ENCODE results near the gene ZFYVE9. TPM values are rescaled to one million over a fixed set of nuclear protein-coding genes. Genes with fewer than 3 reads are reported as not detected.

The ZFYVE9 gene
- total RNA-seq (2021; ENCODE audit: unreplicated experiment): 14.2 TPM
- polyA plus RNA-seq (2012): 6.7 and 8.9 TPM in 2 replicates
- Bru-seq, nascent RNA: percentile 72 among the genes with signal in this experiment
- BruChase-seq, experiment 1, labeled RNA remaining after a 6-hour chase: percentile 65 among the genes with signal in this experiment
- BruChase-seq, experiment 2, labeled RNA remaining after a 2-hour chase: percentile 62 among the genes with signal in this experiment
- long read RNA-seq, full-length matches to known transcripts: 2 of 10 reads
- long read RNA-seq, partial matches to known transcripts: 6 of 10 reads
- long read RNA-seq, other reads (novel, unspliced or antisense): 2 of 10 reads

- Histone ChIP-seq H2AFZ (ENCODE audit: low read depth, low read length, poor library complexity, severe bottlenecking) (peak within 1 kb of the TSS; percentile 79), H4K20me1 (ENCODE audit: insufficient read depth) (no peaks in the 10 kb centered on the region), H3K27me3 (ENCODE audit: insufficient read depth, low read length) (no peaks in the 10 kb centered on the region), H3K9me2 (ENCODE audit: insufficient read depth) (no peaks in the 10 kb centered on the region), H3K36me3 (ENCODE audit: control insufficient read depth in 1 of 2, insufficient read depth in 2 of 2, low read length in 2 of 2) (no peaks in the 10 kb centered on the region), H3K4me1 (ENCODE audit: control insufficient read depth in 1 of 2, insufficient read depth in 2 of 2, low read length in 2 of 2) (peaks cover 10 to 30% of the 10 kb centered on the region in 2 experiments; a peak in 3 of 4 replicates), H3K9ac (ENCODE audit: low read length) (peak within 1 kb of the TSS; percentile 87), H3K4me2 (ENCODE audit: low read length) (peak within 1 kb of the TSS; percentile 78), H3K79me2 (ENCODE audit: insufficient read depth, low read length) (peaks cover 46% of the 10 kb centered on the region), H3K4me3 (replicated peaks in 1 of 2; ENCODE audit: low read depth in 1 of 2, low read length in 2 of 2) (peak within 1 kb of the TSS; percentile 78 to 87), H3K27ac (ENCODE audit: low read depth, low read length) (peak within 1 kb of the TSS; percentile 91), H3K9me3 (ENCODE audit: control insufficient read depth in 1 of 2, insufficient read depth in 1 of 2, low read depth in 1 of 2, low read length in 2 of 2) (no peaks in the 10 kb centered on the region)
- ChIA-PET RAD21 (ENCODE audit: low non-redundant PET in 1 of 2, low total read pairs in 2 of 2, uncharacterized antibody in 2 of 2, unreplicated experiment in 2 of 2) (no interaction called here), CTCF (no interaction called here), POLR2A (no interaction called here)
- DNase-seq (ENCODE audit: low read depth, low spot score): no peak
- BruUV-seq (replicated peaks): no TSS peak
- intact Hi-C loops (cut with micrococcal nuclease): loop anchor here (5.0 kb wide), 2 partner anchors 151 to 206 kb away; no protein-coding TSS in a partner anchor
- ATAC-seq: peak; percentile 90
- TF ChIP-seq MAX (IDR thresholded peaks at IDR 0.05): peak; percentile 66
- peak; percentile 51; the same call in 1 of the 2 replicates for TF ChIP-seq EGR1 (IDR thresholded peaks at IDR 0.05; ENCODE audit: low read depth)
- TF ChIP-seq ZFX (IDR thresholded peaks at IDR 0.05): no peak
- peak; percentile 43 for TF ChIP-seq YY1 (IDR thresholded peaks at IDR 0.05; ENCODE audit: extremely low read depth, insufficient replicate concordance, low read depth, low read length)
- peak; percentile 64 for TF ChIP-seq POLR2AphosphoS5 (IDR thresholded peaks at IDR 0.05; ENCODE audit: low read depth, low read length)
- TF ChIP-seq CBX3 (IDR thresholded peaks at IDR 0.05; ENCODE audit: low read depth): no peak
- TF ChIP-seq POLR2A (IDR thresholded peaks at IDR 0.05; ENCODE audit: borderline replicate concordance, extremely low read depth, insufficient read depth, insufficient read length): peak; percentile 21
- no peak for TF ChIP-seq ZBTB33 (IDR thresholded peaks at IDR 0.05; ENCODE audit: extremely low read depth, insufficient replicate concordance, low read length)
- no peak; the same call in 1 of the 2 replicates for TF ChIP-seq SIN3A (IDR thresholded peaks at IDR 0.05; ENCODE audit: low read depth)
- TF ChIP-seq REST (IDR thresholded peaks at IDR 0.05; ENCODE audit: low read depth): no peak
- no peak for TF ChIP-seq SP1 (IDR thresholded peaks at IDR 0.05; ENCODE audit: low read depth)
- no peak for TF ChIP-seq ZNF274 (IDR thresholded peaks at IDR 0.05; ENCODE audit: low read depth, low read length)
- TF ChIP-seq EZH2 (IDR thresholded peaks at IDR 0.05): no peak
- TF ChIP-seq CEBPB (IDR thresholded peaks at IDR 0.05; ENCODE audit: low read depth): no peak
- peak; percentile 34 for TF ChIP-seq TCF7L2 (IDR thresholded peaks at IDR 0.05; ENCODE audit: borderline replicate concordance, extremely low read depth, insufficient read depth, insufficient read length)
- TF ChIP-seq CTCF (IDR thresholded peaks at IDR 0.05 in 2 of 3, conservative IDR thresholded peaks at IDR 0.05 in 1 of 3; ENCODE audit: borderline replicate concordance in 1 of 3, insufficient read depth in 1 of 3, low read depth in 2 of 3, low read length in 2 of 3): peak; percentile 19 to 54 (median 42); a peak in 5 of 6 replicates
- TF ChIP-seq JUND (IDR thresholded peaks at IDR 0.05): no peak
- TF ChIP-seq ELF1 (IDR thresholded peaks at IDR 0.05; ENCODE audit: borderline replicate concordance, low read depth): no peak
These were observed at the start of gene ZFYVE9 for GRCh38 chr1:52141513-52142219. Gene ZFYVE9 (plus strand): TSS chr1:52142089. CDS start chr1:52233207, 91,118 bp downstream.

Measured in HCT116 (cell line).